Measurements from ENCODE around the gene PMP22. TPM values are rescaled to one million over a fixed set of nuclear protein-coding genes. Genes with fewer than 3 reads are reported as not detected.

The PMP22 gene
- total RNA-seq, 2 donors from 2014 or later: not detected

- Mint-ChIP-seq H3K4me1 (ENCODE audit: low read depth) (peaks cover 36% of the 10 kb centered on the region), H3K9me3 (no peaks in the 10 kb centered on the region), H3K36me3 (ENCODE audit: insufficient read depth in 2 of 2) (no peaks in the 10 kb centered on the region), H3K4me3 (peak overlapping the region; percentile 90 to 92), H3K27me3 (ENCODE audit: low read depth) (peaks cover 80% of the 10 kb centered on the region), H3K27ac (no peak overlapping the region)
- DNase-seq (peak; percentile 77 to 84), ATAC-seq (replicated peaks in 1 of 2) (peak; percentile 91 to 94)
Observed at GRCh38 chr17:15260376-15261257, 4.5 kb downstream of the PMP22 start.

- no peaks in the 10 kb centered on the region for H3K9me3 Mint-ChIP-seq
- H3K27ac Mint-ChIP-seq: no peak overlapping the region
- H3K36me3 Mint-ChIP-seq (ENCODE audit: insufficient read depth in 2 of 2): no peaks in the 10 kb centered on the region
- peaks cover 36% of the 10 kb centered on the region for H3K4me1 Mint-ChIP-seq (ENCODE audit: low read depth)
- no peak overlapping the region for H3K4me3 Mint-ChIP-seq
- peaks cover 79% of the 10 kb centered on the region for H3K27me3 Mint-ChIP-seq (ENCODE audit: low read depth)
- DNase-seq (no peak), ATAC-seq (replicated peaks in 1 of 2) (no peak)
Observed at GRCh38 chr17:15257796-15258512, 7.2 kb downstream of the PMP22 start.

GRCh38 chr17:15257258-15257788 is 7.8 kb downstream of the PMP22 start:
- H3K27ac Mint-ChIP-seq: no peak overlapping the region
- ATAC-seq (replicated peaks in 1 of 2) (peak; percentile 54 to 58), DNase-seq (peak; percentile 64 to 72)
- peak overlapping the region; percentile 12 to 23 for H3K4me3 Mint-ChIP-seq
- no peaks in the 10 kb centered on the region for H3K36me3 Mint-ChIP-seq (ENCODE audit: insufficient read depth in 2 of 2)
- H3K9me3 Mint-ChIP-seq: no peaks in the 10 kb centered on the region
- peaks cover 77% of the 10 kb centered on the region for H3K27me3 Mint-ChIP-seq (ENCODE audit: low read depth)
- H3K4me1 Mint-ChIP-seq (ENCODE audit: low read depth): peaks cover 34% of the 10 kb centered on the region

GRCh38 chr17:15256689-15257088 is 8.4 kb downstream of the PMP22 start:
- Mint-ChIP-seq H3K4me3 (peak overlapping the region in 1 of 2 donors; percentile 34), H3K36me3 (ENCODE audit: insufficient read depth in 2 of 2) (no peaks in the 10 kb centered on the region), H3K27ac (no peak overlapping the region), H3K4me1 (ENCODE audit: low read depth) (peaks cover 28% of the 10 kb centered on the region), H3K27me3 (ENCODE audit: low read depth) (peaks cover 76% of the 10 kb centered on the region), H3K9me3 (no peaks in the 10 kb centered on the region)
- no peak for DNase-seq
- no peak for ATAC-seq (replicated peaks in 1 of 2)

- DNase-seq: no peak
- peaks cover 21% of the 10 kb centered on the region for H3K4me1 Mint-ChIP-seq (ENCODE audit: low read depth)
- ATAC-seq (replicated peaks in 1 of 2): no peak
- H3K4me3 Mint-ChIP-seq: no peak overlapping the region
- H3K36me3 Mint-ChIP-seq (ENCODE audit: insufficient read depth in 2 of 2): no peaks in the 10 kb centered on the region
- H3K9me3 Mint-ChIP-seq: no peaks in the 10 kb centered on the region
- no peak overlapping the region for H3K27ac Mint-ChIP-seq
- H3K27me3 Mint-ChIP-seq (ENCODE audit: low read depth): peaks cover 68% of the 10 kb centered on the region
Observed at GRCh38 chr17:15255713-15256454, 9.2 kb downstream of the PMP22 start.

- DNase-seq: no peak
- H3K4me1 Mint-ChIP-seq (ENCODE audit: low read depth): no peaks in the 10 kb centered on the region
- H3K27me3 Mint-ChIP-seq (ENCODE audit: low read depth): peaks cover 27% of the 10 kb centered on the region
- no peaks in the 10 kb centered on the region for H3K9me3 Mint-ChIP-seq
- no peak for ATAC-seq (replicated peaks in 1 of 2)
- H3K4me3 Mint-ChIP-seq: no peak overlapping the region
- no peak overlapping the region for H3K27ac Mint-ChIP-seq
- no peaks in the 10 kb centered on the region for H3K36me3 Mint-ChIP-seq (ENCODE audit: insufficient read depth in 2 of 2)
Observed at GRCh38 chr17:15250135-15250860, 14.8 kb downstream of the PMP22 start.

- no peak for ATAC-seq (replicated peaks in 1 of 2)
- H3K4me3 Mint-ChIP-seq: no peak overlapping the region
- no peaks in the 10 kb centered on the region for H3K36me3 Mint-ChIP-seq (ENCODE audit: insufficient read depth in 2 of 2)
- no peaks in the 10 kb centered on the region for H3K4me1 Mint-ChIP-seq (ENCODE audit: low read depth)
- H3K27ac Mint-ChIP-seq: no peak overlapping the region
- DNase-seq: no peak
- peaks cover 25% of the 10 kb centered on the region for H3K27me3 Mint-ChIP-seq (ENCODE audit: low read depth)
- H3K9me3 Mint-ChIP-seq: no peaks in the 10 kb centered on the region
Observed at GRCh38 chr17:15249487-15249886, 15.6 kb downstream of the PMP22 start.

GRCh38 chr17:15247891-15248529 is 17.1 kb downstream of the PMP22 start:
- no peaks in the 10 kb centered on the region for H3K9me3 Mint-ChIP-seq
- H3K4me3 Mint-ChIP-seq: no peak overlapping the region
- H3K36me3 Mint-ChIP-seq (ENCODE audit: insufficient read depth in 2 of 2): no peaks in the 10 kb centered on the region
- DNase-seq (no peak), ATAC-seq (replicated peaks in 1 of 2) (no peak)
- peaks cover 14% of the 10 kb centered on the region for H3K27me3 Mint-ChIP-seq (ENCODE audit: low read depth)
- no peak overlapping the region for H3K27ac Mint-ChIP-seq
- H3K4me1 Mint-ChIP-seq (ENCODE audit: low read depth): no peaks in the 10 kb centered on the region

- Mint-ChIP-seq H3K27ac (no peak overlapping the region), H3K9me3 (no peaks in the 10 kb centered on the region), H3K4me1 (ENCODE audit: low read depth) (no peaks in the 10 kb centered on the region), H3K4me3 (no peak overlapping the region), H3K27me3 (ENCODE audit: low read depth) (peaks cover 6% of the 10 kb centered on the region), H3K36me3 (ENCODE audit: insufficient read depth in 2 of 2) (peaks cover 0 to 2% of the 10 kb centered on the region in 2 donors)
- no peak for ATAC-seq (replicated peaks in 1 of 2)
- no peak for DNase-seq
Observed at GRCh38 chr17:15245054-15245453, 20.1 kb downstream of the PMP22 start.

- no peak for ATAC-seq (replicated peaks in 1 of 2)
- no peak overlapping the region for H3K27ac Mint-ChIP-seq
- H3K36me3 Mint-ChIP-seq (ENCODE audit: insufficient read depth in 2 of 2): peaks cover 0 to 2% of the 10 kb centered on the region in 2 donors
- peaks cover 16% of the 10 kb centered on the region for H3K27me3 Mint-ChIP-seq (ENCODE audit: low read depth)
- H3K4me3 Mint-ChIP-seq: no peak overlapping the region
- DNase-seq: no peak
- H3K9me3 Mint-ChIP-seq: no peaks in the 10 kb centered on the region
- no peaks in the 10 kb centered on the region for H3K4me1 Mint-ChIP-seq (ENCODE audit: low read depth)
Observed at GRCh38 chr17:15240644-15241043, 24.5 kb downstream of the PMP22 start.

GRCh38 chr17:15239491-15239890 is 25.6 kb downstream of the PMP22 start:
- H3K4me3 Mint-ChIP-seq: no peak overlapping the region
- ATAC-seq (replicated peaks in 1 of 2) (no peak), DNase-seq (no peak)
- peaks cover 0 to 2% of the 10 kb centered on the region in 2 donors for H3K36me3 Mint-ChIP-seq (ENCODE audit: insufficient read depth in 2 of 2)
- peaks cover 16% of the 10 kb centered on the region for H3K27me3 Mint-ChIP-seq (ENCODE audit: low read depth)
- no peak overlapping the region for H3K27ac Mint-ChIP-seq
- H3K9me3 Mint-ChIP-seq: no peaks in the 10 kb centered on the region
- H3K4me1 Mint-ChIP-seq (ENCODE audit: low read depth): no peaks in the 10 kb centered on the region
